ENCODE data around the gene MX2.

The MX2 gene

DNA sequence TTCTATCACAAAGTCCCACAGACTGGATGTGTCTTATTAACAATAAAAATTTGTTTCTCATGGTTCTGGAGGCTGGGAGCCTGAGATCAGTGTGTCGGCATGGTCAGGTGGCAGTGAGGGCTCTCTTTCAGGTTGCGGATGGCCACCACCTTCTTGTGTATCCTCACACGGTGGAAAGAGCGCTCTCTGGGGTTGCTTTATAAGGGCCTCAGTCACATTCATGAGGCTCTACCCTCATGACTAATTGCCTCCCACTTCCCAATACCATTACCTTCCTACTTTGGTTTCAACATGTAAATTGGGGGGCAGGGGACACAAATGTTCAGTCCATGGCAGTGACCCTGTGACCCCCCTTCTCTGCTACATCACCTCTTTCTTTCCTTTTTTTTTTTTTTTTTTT, 43.5 kb downstream of the MX2 start (continued):
- TF ChIP-seq ZBTB44 (tag by site-specific recombination; IDR thresholded peaks at IDR 0.05) (no peak), ZNF561 (tag by site-specific recombination; IDR thresholded peaks at IDR 0.05; ENCODE audit: borderline replicate concordance) (no peak)

DNA sequence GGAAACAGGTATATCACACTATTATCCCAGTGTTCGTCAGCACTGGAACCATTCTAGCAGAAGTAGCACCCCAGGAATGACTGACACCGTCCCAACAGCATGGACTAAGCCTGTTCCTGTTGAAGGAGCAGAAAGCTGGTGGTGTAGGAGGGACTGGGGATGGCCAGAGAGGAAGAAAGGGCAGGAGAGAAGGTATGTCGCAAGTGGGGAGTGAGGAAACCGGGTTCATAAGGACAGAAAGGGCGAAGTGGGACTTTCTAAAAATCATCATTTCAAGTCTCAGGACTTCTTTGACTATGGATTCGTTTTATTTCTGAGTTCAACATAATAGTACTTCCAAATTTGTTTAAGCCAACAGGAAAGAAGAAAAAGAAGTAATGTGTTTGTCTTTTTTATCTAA, 44.5 kb downstream of the MX2 start:
- Histone ChIP-seq H3K9me3 (ENCODE audit: control insufficient read depth, insufficient read depth, low read depth, low read length) (no peaks in the 10 kb centered on the region), H3K4me3 (ENCODE audit: low read depth, low read length) (no peak overlapping the region), H3K27ac (ENCODE audit: extremely low read depth, low read depth, low read length) (no peak overlapping the region), H3K4me1 (ENCODE audit: control insufficient read depth, insufficient read depth, low read length) (0 out of 2 replicates have a peak, but pooled peaks cover under 1% of the 10 kb centered on the region), H3K36me3 (ENCODE audit: control insufficient read depth in 2 of 2, insufficient read depth in 1 of 2, low read length in 2 of 2) (no peaks in the 10 kb centered on the region)
- ChIA-PET CTCF (no interaction called here), POLR2A (no interaction called here)
- TF ChIP-seq ZNF596 (tag by site-specific recombination; IDR thresholded peaks at IDR 0.05) (no peak), ZNF302 (tag by site-specific recombination; IDR thresholded peaks at IDR 0.05; ENCODE audit: low read depth) (no peak), ZNF580 (tag by site-specific recombination; IDR thresholded peaks at IDR 0.05) (no peak), TCF7L2 (IDR thresholded peaks at IDR 0.05; ENCODE audit: borderline replicate concordance, low read depth, low read length) (no peak), ZNF514 (tag by site-specific recombination; IDR thresholded peaks at IDR 0.05) (no peak)

GRCh38 chr21:41407541-41408460, 46.0 kb downstream of the MX2 start:
- no peak overlapping the region for H3K27ac ChIP-seq (ENCODE audit: extremely low read depth, low read depth, low read length)
- no peaks in the 10 kb centered on the region for H3K9me3 ChIP-seq (ENCODE audit: control insufficient read depth, insufficient read depth, low read depth, low read length)
- no peak for TF ChIP-seq ZNF768 (tag by site-specific recombination; IDR thresholded peaks at IDR 0.05)
- ChIA-PET CTCF (no interaction called here), POLR2A (no interaction called here)
- H3K4me3 ChIP-seq (ENCODE audit: low read depth, low read length), result no peak overlapping the region
- no peaks in the 10 kb centered on the region for H3K36me3 ChIP-seq (ENCODE audit: control insufficient read depth in 2 of 2, insufficient read depth in 1 of 2, low read length in 2 of 2)
- 0 out of 2 replicates have a peak, but pooled peaks cover 4% of the 10 kb centered on the region for H3K4me1 ChIP-seq (ENCODE audit: control insufficient read depth, insufficient read depth, low read length)

GRCh38 chr21:41410361-41410760, 48.5 kb downstream of the MX2 start:
- Histone ChIP-seq H3K4me1 (ENCODE audit: control insufficient read depth, insufficient read depth, low read length) (0 out of 2 replicates have a peak, but pooled peaks cover 4% of the 10 kb centered on the region), H3K27ac (ENCODE audit: extremely low read depth, low read depth, low read length) (no peak overlapping the region), H3K9me3 (ENCODE audit: control insufficient read depth, insufficient read depth, low read depth, low read length) (no peaks in the 10 kb centered on the region), H3K4me3 (ENCODE audit: low read depth, low read length) (no peak overlapping the region), H3K36me3 (ENCODE audit: control insufficient read depth in 2 of 2, insufficient read depth in 1 of 2, low read length in 2 of 2) (no peaks in the 10 kb centered on the region)
- TF ChIP-seq, protein P1, sequence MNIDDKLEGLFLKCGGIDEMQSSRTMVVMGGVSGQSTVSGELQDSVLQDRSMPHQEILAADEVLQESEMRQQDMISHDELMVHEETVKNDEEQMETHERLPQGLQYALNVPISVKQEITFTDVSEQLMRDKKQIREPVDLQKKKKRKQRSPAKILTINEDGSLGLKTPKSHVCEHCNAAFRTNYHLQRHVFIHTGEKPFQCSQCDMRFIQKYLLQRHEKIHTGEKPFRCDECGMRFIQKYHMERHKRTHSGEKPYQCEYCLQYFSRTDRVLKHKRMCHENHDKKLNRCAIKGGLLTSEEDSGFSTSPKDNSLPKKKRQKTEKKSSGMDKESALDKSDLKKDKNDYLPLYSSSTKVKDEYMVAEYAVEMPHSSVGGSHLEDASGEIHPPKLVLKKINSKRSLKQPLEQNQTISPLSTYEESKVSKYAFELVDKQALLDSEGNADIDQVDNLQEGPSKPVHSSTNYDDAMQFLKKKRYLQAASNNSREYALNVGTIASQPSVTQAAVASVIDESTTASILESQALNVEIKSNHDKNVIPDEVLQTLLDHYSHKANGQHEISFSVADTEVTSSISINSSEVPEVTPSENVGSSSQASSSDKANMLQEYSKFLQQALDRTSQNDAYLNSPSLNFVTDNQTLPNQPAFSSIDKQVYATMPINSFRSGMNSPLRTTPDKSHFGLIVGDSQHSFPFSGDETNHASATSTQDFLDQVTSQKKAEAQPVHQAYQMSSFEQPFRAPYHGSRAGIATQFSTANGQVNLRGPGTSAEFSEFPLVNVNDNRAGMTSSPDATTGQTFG (tag by site-specific recombination; IDR thresholded peaks at IDR 0.05; ENCODE audit: borderline replicate concordance), result no peak
- no peak for TF ChIP-seq ZNF24 (tag by site-specific recombination; IDR thresholded peaks at IDR 0.05)
- no peak for TF ChIP-seq ZNF10 (tag by site-specific recombination; IDR thresholded peaks at IDR 0.05)
- no peak for TF ChIP-seq ATF2 (tag by site-specific recombination; IDR thresholded peaks at IDR 0.05; ENCODE audit: low read depth)
- no peak for TF ChIP-seq ZNF23 (tag by site-specific recombination; IDR thresholded peaks at IDR 0.05; ENCODE audit: borderline replicate concordance)
- TF ChIP-seq OVOL3 (tag by site-specific recombination; IDR thresholded peaks at IDR 0.05), result no peak
- no peak for TF ChIP-seq ZNF350 (tag by site-specific recombination; IDR thresholded peaks at IDR 0.05)
- no peak for TF ChIP-seq ZSCAN30 (tag by site-specific recombination; IDR thresholded peaks at IDR 0.05)
- no peak for TF ChIP-seq HOXA7 (CRISPR knock-in tag; IDR thresholded peaks at IDR 0.05; ENCODE audit: borderline replicate concordance)
- no peak for TF ChIP-seq ZSCAN23 (tag by site-specific recombination; IDR thresholded peaks at IDR 0.05)
- no peak for TF ChIP-seq SALL2 (tag by site-specific recombination; IDR thresholded peaks at IDR 0.05; ENCODE audit: borderline replicate concordance)
- no peak for TF ChIP-seq ZFP37 (tag by site-specific recombination; IDR thresholded peaks at IDR 0.05)
- TF ChIP-seq ZNF792 (tag by site-specific recombination; IDR thresholded peaks at IDR 0.05), result no peak
- ChIA-PET CTCF (interaction anchor here (0.6 to 1.2 kb wide), 4 partner anchors 18 to 1507 kb away, joined by 3 to 4 read pairs (median 3); no protein-coding TSS in a partner anchor), POLR2A (no interaction called here)
